ENCODE data around the gene GHRH.

The GHRH gene

DNA sequence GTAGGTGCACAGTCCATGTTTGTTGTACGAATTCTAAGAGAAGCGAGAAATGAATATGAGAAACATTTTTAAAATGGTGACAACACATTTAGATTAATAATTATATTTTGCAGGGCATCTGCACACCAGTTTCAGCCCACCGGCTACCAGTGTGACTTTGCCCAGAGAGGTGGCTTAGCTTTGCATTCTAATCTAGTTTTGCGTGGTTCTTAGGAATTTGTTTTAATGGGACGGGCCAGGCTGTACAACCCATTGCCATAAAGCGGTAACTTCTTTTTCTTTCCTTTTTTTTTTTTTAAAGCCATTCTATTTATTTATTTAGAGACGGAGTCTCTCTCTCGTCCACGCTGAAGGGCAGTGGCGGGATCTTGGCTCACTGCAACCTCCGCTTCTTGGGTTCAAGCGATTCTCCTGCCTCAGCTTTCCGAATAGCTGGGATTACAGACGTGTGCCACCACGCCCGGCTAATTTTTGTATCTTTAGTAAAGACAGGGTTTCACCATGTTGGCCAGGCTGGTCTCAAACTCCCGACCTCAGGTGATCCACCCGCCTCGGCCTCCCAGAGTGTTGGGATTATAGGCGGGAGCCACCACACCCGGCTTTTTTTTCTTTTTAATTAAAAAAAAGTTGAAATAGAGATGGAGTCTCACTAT lies 28.7 kb upstream of the GHRH start:
- DNase-seq (ENCODE audit: low read depth) = no peak

DNA sequence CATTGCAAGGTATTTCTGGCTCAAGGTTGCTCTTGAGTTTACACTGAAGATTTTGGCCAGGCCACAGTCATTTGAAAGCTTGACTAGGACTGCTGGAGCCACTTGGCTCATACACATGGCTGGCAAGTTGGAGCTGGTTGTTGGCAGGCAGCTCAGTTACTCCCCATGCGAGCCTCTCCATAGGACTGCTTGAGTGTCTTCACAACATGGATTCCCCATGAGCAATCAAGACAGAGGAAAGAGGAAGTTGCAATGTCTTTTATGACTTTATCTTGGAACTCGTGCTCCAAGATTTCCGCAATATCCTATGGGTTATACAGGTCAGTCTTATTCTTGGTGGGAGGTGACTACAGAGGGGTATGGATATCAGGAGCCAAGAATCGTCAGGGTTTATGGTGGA lies 26.5 kb upstream of the GHRH start:
- no peak for DNase-seq (ENCODE audit: low read depth)

DNA sequence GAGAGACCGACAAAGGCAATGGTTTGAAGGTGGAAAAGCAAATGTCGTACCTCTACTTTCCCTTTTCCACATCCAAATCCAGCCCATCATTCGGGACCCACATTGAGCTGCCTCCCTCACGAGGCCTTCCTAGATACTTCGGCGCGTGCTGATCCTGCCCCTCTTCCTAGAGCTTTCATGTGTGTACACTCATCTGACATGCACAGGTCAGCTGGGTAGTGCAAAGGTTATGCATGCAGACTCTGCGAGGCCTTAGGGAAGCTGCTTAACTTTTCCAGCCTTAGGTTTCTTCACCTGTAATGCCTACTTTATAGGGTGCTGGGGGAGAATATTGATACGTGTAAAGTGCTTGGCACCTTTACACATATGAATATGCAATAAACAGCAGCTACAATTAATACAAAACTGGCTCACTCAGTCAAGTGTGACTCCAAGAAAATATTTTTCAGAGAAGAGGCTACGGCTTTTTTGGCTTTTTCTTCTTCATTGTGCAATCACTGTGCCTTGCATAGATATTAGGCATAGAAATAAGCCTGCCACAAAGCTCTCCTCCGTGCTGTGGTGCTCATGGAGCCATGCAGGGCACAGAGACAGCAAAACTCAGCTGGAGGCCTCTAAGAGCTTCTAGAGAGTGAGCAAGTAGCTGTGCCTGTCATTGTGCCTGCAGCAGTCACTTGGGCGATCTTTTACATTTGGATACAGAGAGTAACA lies 24.2 kb upstream of the GHRH start:
- DNase-seq (ENCODE audit: low read depth) = no peak

DNA sequence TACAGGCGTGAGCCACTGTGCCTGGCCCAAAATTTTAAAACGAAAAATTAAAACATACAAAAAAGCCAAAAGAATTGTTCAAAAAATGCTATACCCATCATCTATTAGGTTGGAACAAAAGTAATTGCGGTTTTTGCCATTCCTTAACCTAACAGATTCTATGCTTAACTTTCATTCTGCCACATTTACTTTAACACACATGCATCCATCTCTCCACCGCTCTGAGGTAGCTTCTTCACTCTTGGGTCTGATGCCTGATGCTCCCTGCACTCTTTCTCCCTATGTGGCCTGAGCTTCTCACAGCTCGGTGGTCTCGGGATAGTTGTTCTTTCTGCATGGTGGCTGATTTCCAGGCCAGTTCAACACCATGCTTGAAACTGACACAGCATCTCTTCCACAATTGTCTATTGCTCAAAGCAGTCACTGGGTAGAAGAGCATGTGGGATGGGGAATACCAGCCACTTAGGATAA lies 23.1 kb upstream of the GHRH start:
- no peak for DNase-seq (ENCODE audit: low read depth)

DNA sequence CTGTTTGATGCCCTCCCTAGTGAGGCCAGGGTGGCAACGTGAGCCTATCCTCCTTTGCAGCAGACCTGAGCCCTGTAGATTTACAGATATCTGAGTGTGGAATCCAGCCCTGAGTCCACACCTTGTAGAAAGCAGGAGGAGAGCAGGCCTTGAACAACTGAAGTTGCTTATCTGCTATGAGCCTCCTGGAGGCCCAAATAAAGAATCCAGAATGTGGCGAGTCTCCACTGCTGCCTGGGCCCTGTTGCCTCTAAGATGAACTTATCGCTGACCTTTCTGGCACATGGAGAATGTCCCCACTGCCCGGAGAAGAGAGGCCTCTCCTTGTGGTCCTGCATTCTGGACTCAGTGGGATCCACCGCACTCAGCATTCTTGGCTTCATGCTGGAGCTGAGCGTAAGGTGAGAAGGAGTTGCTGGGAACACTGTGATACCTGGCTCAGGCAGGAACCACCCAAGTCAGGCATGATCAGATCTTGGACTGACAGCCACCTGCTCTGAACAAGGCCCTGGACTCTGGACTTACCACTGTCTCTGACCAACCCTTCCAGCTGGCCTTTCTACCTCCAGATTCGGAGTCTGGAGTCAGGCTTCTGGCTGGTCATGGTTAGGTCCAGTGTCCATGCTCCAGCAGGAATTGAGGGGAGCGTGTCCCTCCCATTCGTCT lies 22.0 kb upstream of the GHRH start:
- DNase-seq (ENCODE audit: low read depth) = no peak

DNA sequence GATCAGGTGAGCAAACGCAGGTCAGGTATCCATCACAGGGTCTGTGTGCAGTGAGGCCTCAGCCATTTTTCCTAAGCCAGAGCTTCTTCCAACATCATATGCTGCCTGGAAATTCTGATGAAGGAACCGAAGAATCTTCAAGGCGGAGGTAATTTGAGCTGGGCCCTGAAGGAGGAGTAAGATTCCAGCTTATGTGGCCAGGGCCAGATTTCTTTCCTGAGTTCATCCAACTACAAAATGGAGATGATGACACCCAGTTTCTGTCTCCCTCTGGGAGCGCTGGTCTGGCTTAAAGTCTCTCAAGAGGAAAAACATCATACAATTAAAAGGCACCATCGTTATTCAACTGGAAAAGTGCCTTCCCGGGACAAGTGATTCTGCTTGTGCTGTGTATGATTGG lies 20.9 kb upstream of the GHRH start:
- no peak for DNase-seq (ENCODE audit: low read depth)

DNA sequence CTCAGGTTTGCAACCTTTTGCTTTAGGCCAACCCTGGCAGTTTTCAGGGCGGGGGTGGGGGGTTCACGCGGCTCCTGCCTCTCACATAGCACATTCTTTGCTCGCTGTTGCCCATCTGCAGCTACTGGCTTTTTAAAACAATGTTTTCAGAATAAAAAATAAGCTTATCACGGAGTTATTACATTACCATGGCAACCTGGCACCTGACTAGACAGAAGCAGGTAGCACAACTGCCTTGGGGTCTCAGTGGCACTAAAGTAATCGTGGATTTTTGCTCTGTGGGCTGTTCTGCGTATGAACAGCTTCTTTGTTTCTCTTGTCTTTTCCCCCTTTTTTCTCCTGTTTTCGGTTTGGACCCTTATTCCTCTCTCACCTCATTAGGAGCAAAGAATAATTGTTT lies 18.8 kb upstream of the GHRH start:
- no peak for DNase-seq (ENCODE audit: low read depth)

DNA sequence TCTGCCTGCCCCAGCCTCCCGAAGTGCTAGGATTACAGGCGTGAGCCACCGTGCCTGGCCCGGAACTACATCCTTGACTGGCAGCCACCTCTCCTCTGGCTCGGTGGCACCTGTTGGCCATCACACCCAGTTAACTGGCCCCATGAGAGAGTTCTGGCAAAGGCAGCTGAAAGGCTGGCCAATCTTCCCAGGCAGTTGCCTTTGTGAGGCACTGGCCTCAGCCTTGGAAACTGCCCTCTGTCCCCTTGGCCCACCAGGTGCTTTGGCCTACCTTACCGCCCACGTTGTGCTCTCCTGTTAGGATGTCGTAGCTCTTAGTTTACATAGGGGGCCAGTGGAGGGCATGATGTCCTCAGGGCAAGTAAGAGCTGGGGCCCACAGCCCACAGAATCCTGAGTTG lies 18.2 kb upstream of the GHRH start:
- no peak for DNase-seq (ENCODE audit: low read depth)

DNA sequence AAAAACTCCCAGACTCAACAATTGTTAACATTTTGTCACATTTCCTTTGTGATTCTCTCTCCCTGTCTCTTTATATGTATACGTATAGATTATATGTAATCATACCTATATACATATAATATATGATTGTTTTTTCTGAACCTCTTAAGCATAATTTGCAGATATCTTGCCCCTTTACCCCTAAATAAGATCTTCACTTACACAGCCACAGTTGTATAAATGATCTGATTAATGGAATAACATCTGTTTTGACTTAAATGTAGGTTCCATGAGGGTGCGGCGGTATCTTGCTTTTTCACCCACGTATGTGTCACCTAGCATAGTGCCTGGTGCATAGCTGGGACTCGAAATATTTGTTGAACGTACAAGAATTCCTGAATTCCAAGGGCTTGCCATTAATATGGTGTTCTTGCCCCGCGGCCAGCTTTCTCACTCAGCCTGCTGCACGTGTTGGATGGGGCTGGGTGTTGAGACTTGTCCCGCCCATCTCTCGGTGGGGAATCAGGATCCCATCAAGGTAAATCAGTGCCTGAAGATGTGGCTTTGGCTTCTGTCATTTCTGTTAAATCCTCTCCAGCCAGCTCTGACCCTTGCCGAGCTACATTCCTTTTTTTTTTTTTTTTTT lies 17.5 kb upstream of the GHRH start:
- DNase-seq (ENCODE audit: low read depth) = no peak

DNA sequence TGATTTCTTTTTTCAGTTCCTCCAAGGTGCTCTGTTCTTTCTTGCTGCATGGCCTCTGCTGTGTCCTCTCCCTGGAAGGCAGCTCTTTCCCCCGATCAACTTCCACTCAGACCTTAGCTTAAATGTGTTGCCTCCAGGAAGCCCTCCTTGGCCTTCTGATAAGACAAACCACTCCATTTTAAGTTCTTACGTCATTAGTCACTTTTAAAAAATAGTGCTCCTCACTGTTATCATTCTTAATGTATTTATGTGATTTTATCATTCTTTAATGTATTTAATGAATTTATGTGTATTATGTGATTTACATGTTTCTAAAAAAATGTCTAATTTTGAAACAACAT lies 15.6 kb upstream of the GHRH start:
- DNase-seq (ENCODE audit: low read depth) = no peak

DNA sequence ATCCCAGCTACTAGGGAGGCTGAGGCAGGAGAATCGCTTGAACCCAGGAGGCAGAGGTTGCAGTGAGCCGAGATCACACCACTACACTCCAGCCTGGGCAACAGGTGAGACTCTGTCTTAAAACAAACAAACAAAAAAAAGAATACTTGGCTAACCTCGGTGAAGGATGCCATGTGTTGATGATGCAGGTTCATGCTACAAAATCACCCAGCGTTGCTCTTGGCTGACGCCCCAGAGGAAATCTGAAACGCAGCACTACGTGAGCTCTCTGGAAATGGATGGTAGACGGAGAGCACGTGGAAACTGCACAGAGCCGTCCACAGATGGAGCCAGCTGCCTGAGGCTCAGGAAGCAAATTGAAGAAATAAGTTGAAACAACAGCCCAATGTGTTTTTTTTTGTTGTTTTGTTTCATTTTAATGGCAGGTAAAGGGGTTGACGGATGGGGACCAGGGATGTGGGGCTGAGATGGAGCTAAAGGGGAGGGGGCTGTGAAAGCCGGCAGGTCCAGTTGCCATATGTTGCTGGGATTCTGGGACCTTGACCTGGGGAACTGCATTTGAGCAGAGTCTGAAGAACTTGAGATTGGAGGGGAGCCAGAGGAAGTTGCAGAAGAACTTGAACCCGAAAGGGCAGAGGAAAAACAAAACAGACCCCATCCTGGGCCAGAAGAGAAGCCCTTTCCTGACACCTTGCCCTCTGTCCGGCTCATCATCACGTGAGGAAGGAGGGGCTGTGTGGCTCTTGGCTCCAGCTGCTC lies 15.1 kb upstream of the GHRH start:
- no peak for DNase-seq (ENCODE audit: low read depth)

DNA sequence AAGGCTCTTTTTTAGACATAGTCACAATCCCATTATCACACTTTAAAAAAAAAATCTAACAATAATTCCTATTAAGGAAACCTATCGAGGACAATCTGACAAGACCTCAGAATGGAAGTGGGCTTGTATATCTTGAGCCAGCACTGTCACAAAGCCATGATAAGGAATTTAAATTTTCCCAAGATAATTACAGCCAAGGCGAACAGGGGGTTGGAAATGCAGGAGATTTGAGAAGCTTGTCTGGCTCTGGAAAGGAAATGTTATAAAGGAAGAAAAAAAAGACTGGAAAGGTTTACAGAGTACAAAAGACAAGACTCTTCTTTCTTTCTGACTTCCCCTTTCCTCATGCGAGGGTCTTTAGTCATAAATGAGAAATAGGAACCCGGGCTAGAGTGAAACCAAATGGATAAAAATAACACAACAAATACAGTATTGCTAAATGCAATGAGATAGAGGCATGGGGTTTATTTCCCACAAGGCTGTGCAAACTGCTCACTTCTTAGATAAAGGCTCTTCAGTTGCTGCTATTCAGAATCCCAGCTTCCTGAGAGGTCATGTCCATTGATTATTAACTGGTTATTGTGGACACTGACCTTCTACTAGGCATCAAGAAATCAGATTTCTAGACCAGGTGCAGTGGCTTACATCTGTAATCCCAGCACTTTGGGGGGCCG lies 13.4 kb upstream of the GHRH start:
- no peak for DNase-seq (ENCODE audit: low read depth)

DNA sequence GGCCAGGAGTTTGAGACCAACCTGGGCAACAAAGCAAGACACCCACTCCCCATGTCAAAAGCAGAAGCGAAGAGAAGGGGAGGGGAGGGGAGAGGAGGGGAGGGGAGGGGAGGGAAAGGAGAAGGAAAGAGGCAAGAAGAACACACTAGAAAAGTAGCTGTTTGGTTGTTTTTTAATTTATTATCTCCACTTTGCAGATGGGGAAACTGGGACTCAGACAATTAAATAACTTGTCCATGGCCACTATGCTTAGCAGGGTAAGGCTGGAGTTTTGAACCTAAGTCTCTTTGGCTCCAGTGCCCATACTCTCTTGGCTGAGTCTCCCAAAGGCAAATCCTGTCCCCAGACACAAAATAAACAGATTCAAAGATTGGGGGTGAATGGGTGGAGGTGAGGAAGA lies 12.4 kb upstream of the GHRH start:
- no peak for DNase-seq (ENCODE audit: low read depth)

DNA sequence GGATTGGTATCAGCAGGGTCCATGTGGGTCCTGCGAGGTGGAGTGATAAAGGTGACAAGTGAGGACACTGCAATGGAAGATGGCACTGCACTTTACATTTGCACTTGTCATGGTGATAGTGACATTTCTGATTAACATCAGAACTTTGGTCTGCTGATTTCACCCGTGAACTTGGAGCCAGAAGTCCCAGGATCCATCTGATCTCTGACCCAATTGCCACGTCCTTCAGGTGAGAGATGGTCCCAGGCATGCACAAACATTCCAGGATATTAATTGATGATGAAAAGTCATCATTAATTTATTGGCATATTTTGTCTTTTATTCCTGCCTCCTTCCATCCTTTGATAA lies 9.8 kb upstream of the GHRH start:
- no peak for DNase-seq (ENCODE audit: low read depth)

DNA sequence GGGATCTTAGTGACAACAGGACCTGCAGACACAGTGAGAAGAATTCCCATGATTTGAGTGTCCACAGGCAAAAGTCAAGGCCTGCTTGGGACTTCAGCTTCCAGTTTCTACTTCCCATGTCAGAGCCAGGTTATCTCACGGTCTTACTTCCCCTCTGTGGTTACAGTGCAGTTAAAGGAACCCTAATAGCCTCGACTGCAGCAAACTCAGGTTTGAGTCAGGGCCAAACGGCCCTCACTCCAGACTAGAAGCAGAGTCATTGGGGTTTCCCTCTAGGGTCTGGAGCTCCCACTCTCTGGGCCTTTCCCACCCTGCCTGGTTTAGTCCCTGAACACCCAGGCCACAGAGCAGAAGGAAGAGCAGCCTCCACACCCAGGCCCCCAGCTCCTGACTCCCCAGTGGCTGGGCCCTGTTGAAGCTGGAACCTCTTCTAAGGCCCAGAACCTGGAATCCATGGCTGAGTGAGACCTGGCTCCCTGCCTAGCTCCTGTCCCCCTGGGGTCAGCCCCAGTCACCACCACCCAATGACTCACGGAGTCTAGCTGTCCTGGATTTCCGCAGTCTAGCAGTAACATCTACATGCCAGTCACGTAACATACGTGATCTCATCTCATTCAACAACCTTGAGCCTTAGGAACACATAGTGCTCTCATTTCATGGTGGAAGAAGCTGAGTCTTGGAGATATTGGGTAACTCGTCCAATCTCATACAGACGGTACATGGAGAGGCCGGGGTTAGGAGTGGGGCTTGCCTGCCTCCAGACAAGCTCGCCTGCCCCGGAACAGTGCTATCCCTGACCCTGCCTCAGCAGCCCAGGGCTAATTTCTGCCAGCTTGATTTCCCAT lies 9.2 kb upstream of the GHRH start:
- DNase-seq (ENCODE audit: low read depth) = no peak

DNA sequence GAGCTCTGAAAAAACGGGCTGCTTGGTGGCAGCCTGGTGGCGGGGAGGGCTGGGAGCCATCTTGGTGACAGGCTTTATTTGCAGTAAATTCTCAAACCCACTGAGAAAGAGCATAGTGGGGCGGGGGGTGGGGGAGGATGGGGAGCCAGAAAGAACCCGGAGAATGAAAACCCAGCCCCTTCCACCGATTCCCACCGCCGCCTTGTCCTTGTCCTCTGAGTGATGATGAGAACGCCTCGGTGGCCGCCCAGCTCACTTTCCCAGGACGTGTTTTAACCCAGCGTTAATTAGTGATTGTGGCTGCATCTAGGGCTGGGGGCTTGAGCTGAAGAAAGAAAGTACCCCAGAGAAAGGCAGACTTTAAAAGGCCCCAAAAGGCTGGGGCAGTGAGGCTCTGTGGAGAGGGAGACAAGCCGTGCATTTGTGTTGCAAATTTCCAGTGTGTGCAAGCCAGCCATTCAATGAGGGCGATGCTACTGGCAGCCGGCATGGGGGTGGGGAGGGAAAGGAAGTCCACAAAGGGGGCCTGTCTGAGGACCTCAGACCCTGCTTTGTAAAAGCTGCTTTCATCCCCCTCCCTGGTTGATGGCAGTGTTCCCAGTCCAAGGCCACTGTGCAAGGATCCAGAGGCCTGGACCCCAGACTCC lies 6.2 kb upstream of the GHRH start:
- no peak for DNase-seq (ENCODE audit: low read depth)

DNA sequence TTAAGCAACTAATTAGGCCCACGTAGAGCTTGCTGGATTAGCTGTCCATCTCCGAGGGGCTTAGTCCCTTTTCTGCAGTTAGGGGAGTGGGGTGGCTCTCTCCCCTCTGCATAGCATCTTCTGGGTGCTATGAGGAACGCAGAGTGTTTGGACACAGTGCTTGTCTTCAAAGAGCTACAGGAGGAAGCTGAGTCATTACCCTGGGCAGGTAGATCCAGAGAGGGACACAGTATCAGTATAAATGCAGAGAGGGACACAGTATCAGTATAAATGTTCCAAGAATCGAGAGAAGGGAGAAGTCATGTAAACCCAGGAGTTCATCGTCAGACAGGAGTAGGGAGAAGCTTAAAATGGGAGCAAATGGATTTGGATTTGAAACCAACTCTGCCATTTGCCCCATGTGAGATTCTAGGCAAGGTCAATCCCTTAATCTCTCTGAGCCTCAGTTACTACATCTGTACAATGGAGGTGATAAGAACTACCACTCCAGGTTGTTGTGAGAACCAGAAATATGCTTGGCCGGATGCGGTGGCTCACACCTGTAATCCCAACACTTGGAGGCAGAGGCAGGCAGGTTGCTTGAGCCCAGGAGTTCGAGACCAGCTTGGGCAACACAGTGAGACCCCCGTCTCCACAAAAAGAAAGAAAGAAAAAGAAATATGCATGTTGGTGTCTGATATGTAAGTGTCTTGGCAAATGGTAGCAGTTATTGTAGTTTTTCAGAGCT lies 5.5 kb upstream of the GHRH start:
- DNase-seq (ENCODE audit: low read depth) = no peak

DNA sequence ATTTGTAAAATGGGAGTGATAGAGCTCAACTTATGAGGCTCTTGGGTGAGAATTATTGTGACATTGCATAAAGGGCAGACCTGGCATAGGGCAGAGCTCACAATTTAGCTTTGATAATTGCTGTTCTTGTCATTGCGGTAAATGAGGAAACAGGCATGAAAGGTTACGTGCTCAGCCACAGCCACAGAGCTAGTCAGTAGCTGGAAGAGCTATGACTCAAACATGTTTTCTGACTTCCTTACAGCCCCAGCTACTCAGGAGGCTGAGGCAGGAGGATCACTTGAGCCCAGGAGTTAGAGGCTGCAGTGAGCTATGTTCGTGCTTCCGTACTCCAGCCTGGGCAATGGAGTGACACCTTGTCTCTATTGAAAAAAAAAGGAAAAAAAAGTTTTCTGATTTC lies 3.5 kb upstream of the GHRH start:
- DNase-seq (ENCODE audit: low read depth) = no peak

DNA sequence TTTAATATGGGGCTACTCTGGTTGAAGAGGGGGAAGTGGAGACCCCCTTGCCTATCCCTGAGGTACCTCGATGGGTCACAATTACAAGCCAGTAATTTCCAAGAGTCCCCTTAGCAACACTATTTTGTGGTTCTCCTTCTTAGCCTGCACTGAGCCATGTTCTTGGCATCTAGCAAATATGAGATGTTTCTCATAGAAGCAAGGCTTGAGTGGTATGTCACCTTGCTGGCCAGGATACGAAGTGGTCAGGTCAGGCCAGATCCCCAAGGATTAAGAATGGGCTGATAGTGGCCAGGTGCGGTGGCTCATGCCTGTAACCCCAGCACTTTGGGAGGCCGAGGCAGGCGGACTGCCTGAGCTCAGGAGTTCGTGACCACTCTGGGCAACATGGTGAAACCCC lies 2.1 kb upstream of the GHRH start:
- no peak for DNase-seq (ENCODE audit: low read depth)

DNA sequence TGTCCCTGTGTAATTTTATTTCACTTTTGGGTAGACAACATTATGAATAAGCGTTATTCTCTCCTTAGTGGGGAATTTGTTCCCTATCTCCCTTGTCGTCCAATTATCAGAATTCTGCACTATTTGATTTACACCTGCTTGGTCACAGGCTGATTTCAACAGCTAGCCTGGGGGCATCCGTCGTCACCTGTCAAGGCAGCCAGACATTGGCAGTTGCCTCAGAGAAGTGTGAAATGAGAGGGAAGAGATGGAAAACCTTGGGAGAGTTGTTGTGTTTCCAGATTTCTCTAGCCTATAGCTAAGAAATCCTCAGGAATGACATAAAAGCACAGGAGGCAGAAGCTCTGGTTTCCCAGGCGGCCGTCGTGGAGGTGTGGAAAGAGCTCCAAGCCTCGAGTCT lies 891 bp upstream of the GHRH start:
- DNase-seq (ENCODE audit: low read depth) = no peak

Measured in activated T-cell treated with anti-CD3 and anti-CD28 coated beads for 48 hours (primary cell).